Cardiac muscle cell (in vitro differentiated cells and primary cell): Measurements from ENCODE around the gene LOXL4. TPM values are rescaled to one million over a fixed set of nuclear protein-coding genes. Genes with fewer than 3 reads are reported as not detected.

Source experiments
- DNase-seq, 2 donors: peaks; one replicate each; pipeline versions ENCODE4 v3.0.0 to v3.0.0-alpha.2; 2010 to 2017; ENCODE audit warnings: low read depth in 1 of 2, low spot score in 1 of 2
- H3K27ac ChIP-seq: fragments of 200-600 bp; sonication (generic); 2 replicates; pipeline ENCODE4 v1.5.1; 2016
- H3K27me3 ChIP-seq: fragments of 200-600 bp; sonication (generic); 2 replicates; pipeline ENCODE4 v1.6.0; 2016; ENCODE audit warnings: control low read depth
- H3K36me3 ChIP-seq: fragments of 200-600 bp; sonication (generic); 2 replicates; pipeline ENCODE4 v1.5.1; 2016; ENCODE audit warnings: control low read depth
- H3K4me1 ChIP-seq: fragments of 200-600 bp; sonication (generic); 2 replicates; pipeline ENCODE4 v1.8.1; 2017; ENCODE audit warnings: low read depth, mild to moderate bottlenecking, mixed run types
- H3K4me3 ChIP-seq: fragments of 200-600 bp; sonication (generic); 2 replicates; pipeline ENCODE4 v1.5.1; 2016; ENCODE audit warnings: mild to moderate bottlenecking
- H3K9me3 ChIP-seq: fragments of 200-600 bp; sonication (generic); 2 replicates; pipeline ENCODE4 v1.5.1; 2017; ENCODE audit warnings: low read depth, mild to moderate bottlenecking, control low read depth
- CTCF ChIP-seq: IDR thresholded peaks from 2 replicates; pipeline ENCODE4 v1.5.1; 2012; ENCODE audit warnings: low read depth, mild to moderate bottlenecking, low read length
- polyA plus RNA-seq: library from polyadenylated mRNA; unstranded; fragments of >200 nt; fragmentation: Nextera tagmentation; extraction: Ambion mirVana; gene quantifications from 2 replicates; pipeline ENCODE4 v1.2.1, GENCODE V29; 2016
- total RNA-seq: library from RNA; depleted of rRNA; stranded (reverse); fragments of >200 nt; gene quantifications from 2 replicates; pipeline ENCODE4 v1.2.3, GENCODE V29; 2016

LOXL4 gene
- total and polyA plus RNA-seq, 2 experiments from 2014 or later: 3.1 to 10.9 TPM

- no peak overlapping the region for H3K4me3 ChIP-seq
- H3K27ac ChIP-seq: no peak overlapping the region
- H3K36me3 ChIP-seq: no peaks in the 10 kb centered on the region
- DNase-seq: no peak
- no peaks in the 10 kb centered on the region for H3K9me3 ChIP-seq
- H3K27me3 ChIP-seq: no peaks in the 10 kb centered on the region
- H3K4me1 ChIP-seq: no peaks in the 10 kb centered on the region
- no peak for TF ChIP-seq CTCF
Observed at GRCh38 chr10:98226508-98227144, 41.4 kb downstream of the LOXL4 start.

- Histone ChIP-seq H3K27me3 (no peaks in the 10 kb centered on the region), H3K9me3 (no peaks in the 10 kb centered on the region), H3K4me3 (no peak overlapping the region), H3K36me3 (no peaks in the 10 kb centered on the region), H3K27ac (no peak overlapping the region), H3K4me1 (no peaks in the 10 kb centered on the region)
- peak in 1 of 2 donors; percentile 6 for DNase-seq
- TF ChIP-seq CTCF: no peak
Observed at GRCh38 chr10:98224996-98225395, 43.0 kb downstream of the LOXL4 start.

- H3K27ac ChIP-seq: no peak overlapping the region
- H3K4me3 ChIP-seq: no peak overlapping the region
- no peak for DNase-seq
- TF ChIP-seq CTCF: no peak
- no peaks in the 10 kb centered on the region for H3K36me3 ChIP-seq
- no peaks in the 10 kb centered on the region for H3K4me1 ChIP-seq
- no peaks in the 10 kb centered on the region for H3K9me3 ChIP-seq
- no peaks in the 10 kb centered on the region for H3K27me3 ChIP-seq
Observed at GRCh38 chr10:98224509-98224908, 43.5 kb downstream of the LOXL4 start.

GRCh38 chr10:98223874-98224273 lies 44.1 kb downstream of the LOXL4 start:
- no peak for TF ChIP-seq CTCF
- Histone ChIP-seq H3K9me3 (no peaks in the 10 kb centered on the region), H3K4me3 (no peak overlapping the region), H3K27ac (no peak overlapping the region), H3K36me3 (no peaks in the 10 kb centered on the region), H3K27me3 (no peaks in the 10 kb centered on the region), H3K4me1 (no peaks in the 10 kb centered on the region)
- no peak for DNase-seq

- H3K27ac ChIP-seq: no peak overlapping the region
- TF ChIP-seq CTCF: no peak
- no peaks in the 10 kb centered on the region for H3K4me1 ChIP-seq
- DNase-seq: no peak
- no peaks in the 10 kb centered on the region for H3K27me3 ChIP-seq
- no peak overlapping the region for H3K4me3 ChIP-seq
- no peaks in the 10 kb centered on the region for H3K9me3 ChIP-seq
- no peaks in the 10 kb centered on the region for H3K36me3 ChIP-seq
Observed at GRCh38 chr10:98217801-98218200, 50.2 kb downstream of the LOXL4 start.

GRCh38 chr10:98215373-98215772 lies 52.6 kb downstream of the LOXL4 start:
- H3K27ac ChIP-seq: no peak overlapping the region
- H3K9me3 ChIP-seq: no peaks in the 10 kb centered on the region
- no peak overlapping the region for H3K4me3 ChIP-seq
- H3K4me1 ChIP-seq: no peaks in the 10 kb centered on the region
- no peak for DNase-seq
- H3K27me3 ChIP-seq: no peaks in the 10 kb centered on the region
- no peak for TF ChIP-seq CTCF
- no peaks in the 10 kb centered on the region for H3K36me3 ChIP-seq
